GM08714 (cell line): ENCODE data around the gene KCTD14.
"Not testable (repeated sequence)": the region's sequence is repeated elsewhere in the genome, so short reads cannot be mapped to it uniquely, and the experiment has no call there.

Experiments used
- H3K4me3 ChIP-seq: fragments of 200-500 bp; sonication (Bioruptor generic); 2 replicates; pipeline ENCODE4 v1.5.1; 2014; ENCODE audit warnings: mild to moderate bottlenecking, low read length, inconsistent platforms
- ZNF274 ChIP-seq: IDR thresholded peaks from 2 replicates; pipeline ENCODE4 v1.6.1; 2012; ENCODE audit warnings: mild to moderate bottlenecking, low read depth, low read length

Gene KCTD14

GRCh38 chr11:78020246-78020645 is 2.8 kb downstream of the KCTD14 start:
- no peak overlapping the region for H3K4me3 ChIP-seq
- TF ChIP-seq ZNF274 = no peak

GRCh38 chr11:78019808-78020207 is 3.3 kb downstream of the KCTD14 start:
- no peak overlapping the region for H3K4me3 ChIP-seq
- TF ChIP-seq ZNF274 = no peak

GRCh38 chr11:78015878-78016277 is 7.2 kb downstream of the KCTD14 start:
- TF ChIP-seq ZNF274 = no peak
- no peak overlapping the region for H3K4me3 ChIP-seq

GRCh38 chr11:78014937-78015520 is 8.0 kb downstream of the KCTD14 start:
- H3K4me3 ChIP-seq = not testable (repeated sequence)

- H3K4me3 ChIP-seq = no peak overlapping the region
- no peak for TF ChIP-seq ZNF274
Observed at GRCh38 chr11:78011301-78011700, 11.8 kb downstream of the KCTD14 start.

- no peak overlapping the region for H3K4me3 ChIP-seq
- no peak for TF ChIP-seq ZNF274
Observed at GRCh38 chr11:78010755-78011154, 12.3 kb downstream of the KCTD14 start.

GRCh38 chr11:78010304-78010703 is 12.8 kb downstream of the KCTD14 start:
- no peak overlapping the region for H3K4me3 ChIP-seq
- no peak for TF ChIP-seq ZNF274

GRCh38 chr11:78009062-78009461 is 14.0 kb downstream of the KCTD14 start:
- H3K4me3 ChIP-seq = no peak overlapping the region
- TF ChIP-seq ZNF274 = no peak

- no peak for TF ChIP-seq ZNF274
- H3K4me3 ChIP-seq = no peak overlapping the region
Observed at GRCh38 chr11:78000193-78000592, 22.9 kb downstream of the KCTD14 start.

GRCh38 chr11:77999446-78000030 is 23.5 kb downstream of the KCTD14 start:
- no peak overlapping the region for H3K4me3 ChIP-seq
- no peak for TF ChIP-seq ZNF274

- no peak for TF ChIP-seq ZNF274
- H3K4me3 ChIP-seq = peak within 1 kb of the TSS; percentile 96
Observed at GRCh38 chr11:77994434-77995362, 28.4 kb downstream of the KCTD14 start, which contains the start of gene INTS4. TSS of gene INTS4 (minus strand) at chr11:77994668. CDS start at chr11:77994643, 25 bp downstream.

GRCh38 chr11:77993902-77994301 is 29.2 kb downstream of the KCTD14 start:
- no peak for TF ChIP-seq ZNF274
- H3K4me3 ChIP-seq = peak overlapping the region; percentile 96

- TF ChIP-seq ZNF274 = no peak
- H3K4me3 ChIP-seq = no peak overlapping the region
Observed at GRCh38 chr11:77990981-77991380, 32.1 kb downstream of the KCTD14 start.

- not testable (repeated sequence) for H3K4me3 ChIP-seq
Observed at GRCh38 chr11:77986456-77986855, 36.6 kb downstream of the KCTD14 start.
